ENCODE measurements around the gene FAM13A.
"Not testable (repeated sequence)": the region's sequence is repeated elsewhere in the genome, so short reads cannot be mapped to it uniquely, and the experiment has no call there.

FAM13A gene

GRCh38 chr4:88955580-88956380 is 101.2 kb downstream of the FAM13A start:
- DNase-seq, result no peak

GRCh38 chr4:88953400-88953799 is 103.6 kb downstream of the FAM13A start:
- DNase-seq, result no peak

- no peak for DNase-seq
These were observed 104.9 kb downstream of the FAM13A start for GRCh38 chr4:88952081-88952480.

- no peak for DNase-seq
These were observed 107.4 kb downstream of the FAM13A start for GRCh38 chr4:88949605-88950004.

GRCh38 chr4:88940506-88940905 is 116.5 kb downstream of the FAM13A start:
- no peak for DNase-seq

- DNase-seq, result no peak
These were observed 117.3 kb downstream of the FAM13A start for GRCh38 chr4:88939697-88940096.

GRCh38 chr4:88938138-88938537 is 118.8 kb downstream of the FAM13A start:
- no peak for DNase-seq

GRCh38 chr4:88937081-88937480 is 119.9 kb downstream of the FAM13A start:
- no peak for DNase-seq

GRCh38 chr4:88933414-88934160 is 123.4 kb downstream of the FAM13A start:
- no peak for DNase-seq

GRCh38 chr4:88928852-88929251 is 128.1 kb downstream of the FAM13A start:
- no peak for DNase-seq

- DNase-seq, result no peak
These were observed 129.6 kb downstream of the FAM13A start for GRCh38 chr4:88927420-88927819.

GRCh38 chr4:88919056-88919455 is 137.9 kb downstream of the FAM13A start:
- no peak for DNase-seq

- not testable (repeated sequence) for DNase-seq
These were observed 143.8 kb downstream of the FAM13A start for GRCh38 chr4:88913181-88913580.

GRCh38 chr4:88911246-88912212 is 145.5 kb downstream of the FAM13A start:
- DNase-seq, result no peak

- DNase-seq, result no peak
These were observed 146.9 kb downstream of the FAM13A start for GRCh38 chr4:88910101-88910500.

- no peak for DNase-seq
These were observed 148.5 kb downstream of the FAM13A start for GRCh38 chr4:88908521-88908920.

- no peak for DNase-seq
These were observed 149.0 kb downstream of the FAM13A start for GRCh38 chr4:88908003-88908402.

GRCh38 chr4:88907478-88907877 is 149.5 kb downstream of the FAM13A start:
- no peak for DNase-seq

- not testable (repeated sequence) for DNase-seq
These were observed 152.7 kb downstream of the FAM13A start for GRCh38 chr4:88904240-88904639.

- DNase-seq, result no peak
These were observed 156.6 kb downstream of the FAM13A start for GRCh38 chr4:88900432-88900831.

- DNase-seq, result no peak
These were observed 159.2 kb downstream of the FAM13A start for GRCh38 chr4:88897752-88898151.

GRCh38 chr4:88897180-88897579 is 159.8 kb downstream of the FAM13A start:
- DNase-seq, result no peak

GRCh38 chr4:88893961-88894360 is 163.0 kb downstream of the FAM13A start:
- no peak for DNase-seq
